ENCODE data around the gene TFB2M.

TFB2M gene

DNA sequence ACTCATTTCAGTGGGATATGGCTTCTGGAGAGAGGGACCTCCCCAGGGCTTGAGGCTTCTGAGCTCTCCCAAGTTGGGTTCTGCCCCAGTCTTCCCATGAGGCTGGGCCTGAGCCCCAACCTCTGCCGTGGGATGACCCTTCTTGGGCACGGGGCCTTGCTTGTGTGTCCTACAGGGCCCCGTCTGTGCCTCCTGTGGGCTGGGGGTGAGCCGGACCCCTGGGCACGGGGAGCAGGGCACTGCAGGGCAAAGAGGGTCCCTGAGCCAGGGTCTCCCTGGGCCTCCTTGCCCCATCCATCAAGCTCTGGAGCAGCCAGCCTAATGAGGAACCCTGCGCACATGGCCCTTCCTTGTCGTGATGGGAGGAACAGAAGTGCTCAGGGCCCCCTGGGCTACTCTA is 53.8 kb downstream of the TFB2M start:
- no peak for DNase-seq

DNA sequence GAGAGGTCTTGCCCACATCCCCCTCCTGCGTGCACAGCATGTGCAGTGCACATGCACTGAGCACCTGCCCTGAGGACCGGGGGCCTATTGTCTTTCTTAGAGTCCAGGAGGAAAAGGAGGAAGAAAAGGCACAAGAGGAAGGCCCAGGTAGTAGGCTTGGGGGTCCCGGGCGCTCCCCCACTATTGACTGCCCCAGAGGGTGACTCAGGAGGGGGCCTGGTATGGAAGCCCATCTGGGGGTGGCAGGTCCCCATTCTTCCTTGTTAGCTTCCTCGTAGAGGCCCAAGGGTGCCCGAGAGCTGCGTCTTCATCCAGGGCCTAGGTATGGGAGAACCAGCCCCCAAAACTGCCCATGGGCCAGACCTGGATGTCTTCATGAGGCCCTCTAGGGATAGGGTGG is 54.9 kb downstream of the TFB2M start:
- no peak for DNase-seq

- DNase-seq = no peak
These were observed 55.7 kb downstream of the TFB2M start for GRCh38 chr1:246510147-246511030.

GRCh38 chr1:246508897-246509688 is 57.0 kb downstream of the TFB2M start:
- DNase-seq = peak; percentile 19

DNA sequence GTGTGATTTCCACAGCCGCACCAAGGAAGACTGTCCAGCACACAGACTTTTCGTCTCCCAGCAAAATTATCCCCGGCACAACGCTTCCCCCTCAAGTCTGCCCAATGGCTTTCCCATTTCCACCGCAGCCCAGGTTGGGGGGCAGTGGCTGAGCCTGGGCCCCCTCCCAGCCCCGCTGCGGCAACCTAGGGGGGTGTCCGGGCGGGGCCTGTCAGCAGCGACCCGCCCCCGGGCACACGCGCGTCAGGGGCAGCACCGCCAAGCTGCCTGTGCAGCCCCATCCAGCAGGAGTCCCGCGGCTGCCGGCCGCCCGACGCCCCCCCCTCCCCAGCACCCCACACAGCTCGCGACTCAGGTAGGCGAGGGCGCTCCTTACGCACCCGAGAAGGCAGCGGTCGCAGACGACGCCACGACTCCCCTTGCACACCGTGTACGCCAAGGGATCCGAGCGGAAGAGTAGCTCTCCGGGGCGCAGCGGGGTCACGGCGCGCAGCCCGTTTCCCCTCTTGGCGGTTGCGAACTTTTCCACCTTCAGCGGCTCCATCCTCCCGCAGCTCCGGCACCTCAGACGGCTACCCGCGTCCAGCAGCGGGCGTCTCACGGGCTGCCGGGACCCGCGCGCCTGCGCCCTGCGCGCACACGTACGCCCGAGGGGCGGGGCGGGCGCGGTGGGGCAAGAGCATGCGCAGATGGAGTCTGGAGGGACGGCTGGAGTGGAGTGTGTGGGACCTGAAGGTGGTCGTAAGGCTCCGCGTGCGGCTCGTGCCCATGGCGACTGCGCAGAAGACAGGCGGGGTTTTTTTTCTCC is 59.2 kb downstream of the TFB2M start, which contains the start of gene SMYD3:
SMYD3 (minus strand) TSS at position 606 of the 808 bp plus-strand sequence.
- DNase-seq = peak; percentile 94

GRCh38 chr1:246506367-246506673 is 59.7 kb downstream of the TFB2M start:
- peak; percentile 61 for DNase-seq

DNA sequence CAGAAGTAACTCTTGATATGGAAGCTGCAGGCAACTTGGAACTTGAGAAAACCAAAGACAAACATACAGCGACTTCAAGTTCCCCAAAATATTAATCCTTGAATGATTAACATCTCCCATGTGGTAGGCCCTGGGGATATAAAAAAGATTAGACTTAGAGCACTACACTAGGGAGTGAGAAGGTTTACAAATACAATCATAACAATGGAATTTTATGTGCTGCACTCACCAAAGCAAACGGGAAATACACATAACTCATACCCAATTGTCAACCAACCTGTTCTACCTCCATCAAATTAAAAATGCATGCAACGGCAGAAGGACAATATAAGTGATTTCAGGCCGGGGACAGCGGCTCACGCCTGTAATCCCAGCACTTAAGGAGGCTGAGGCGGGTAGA is 62.7 kb downstream of the TFB2M start:
- DNase-seq = no peak

DNA sequence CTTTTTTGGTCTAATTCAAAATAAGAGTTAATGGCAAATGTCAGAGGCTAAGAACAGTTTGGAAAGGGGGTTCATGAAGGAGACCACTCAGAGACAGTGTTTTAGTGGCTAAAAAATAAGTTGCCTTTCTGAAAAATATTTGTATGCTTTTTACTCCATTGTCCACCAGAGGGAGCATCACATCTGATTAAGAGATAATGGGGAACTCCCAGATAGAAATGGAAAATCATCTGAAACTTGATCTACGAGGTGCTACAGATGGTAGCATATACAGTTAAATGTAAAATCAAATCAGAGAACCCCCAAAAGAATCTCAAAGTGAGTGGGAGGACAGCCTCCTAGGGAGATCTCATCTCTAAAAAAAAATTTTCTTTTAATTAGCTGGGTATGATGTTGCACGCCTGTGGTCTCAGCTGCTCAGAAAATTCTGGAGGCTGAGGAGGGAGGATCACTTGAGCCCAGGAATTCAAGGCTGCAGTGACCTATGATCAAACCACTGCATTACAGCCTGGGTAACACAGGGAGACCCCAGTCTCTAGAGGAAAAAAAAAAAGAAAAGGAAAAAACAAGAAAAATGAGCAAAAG is 68.6 kb downstream of the TFB2M start:
- DNase-seq = peak; percentile 92

DNA sequence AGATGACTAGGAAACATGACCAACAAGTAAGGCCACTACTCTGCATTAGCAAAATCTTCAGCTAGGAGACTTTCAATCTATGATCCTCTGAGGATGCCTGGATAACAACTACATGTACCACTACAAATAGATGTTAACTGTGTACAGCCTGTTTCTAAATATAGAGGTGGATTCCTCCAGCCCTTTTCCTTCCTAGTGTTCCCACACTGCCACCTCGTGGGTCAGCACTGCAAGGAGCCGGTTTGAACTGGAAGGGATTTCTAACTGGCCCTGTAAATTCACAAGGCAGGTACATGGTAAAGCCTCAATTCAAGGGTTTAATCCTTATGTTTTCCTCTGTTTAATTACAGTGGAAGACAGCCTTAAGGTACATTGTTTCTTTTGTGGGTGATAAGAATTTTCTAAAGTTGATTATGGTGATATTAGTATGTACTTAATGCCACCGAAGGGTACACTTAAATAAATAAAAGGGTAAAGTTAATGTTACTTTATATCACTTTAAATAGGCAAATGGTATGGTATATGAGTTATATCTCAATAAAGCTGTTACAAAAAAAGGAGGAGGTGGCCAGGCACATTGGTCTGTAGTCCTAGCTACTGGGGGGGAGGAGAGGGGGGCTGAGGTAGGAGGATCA is 73.3 kb downstream of the TFB2M start:
- DNase-seq = peak; percentile 93

GRCh38 chr1:246491551-246492053 is 74.5 kb downstream of the TFB2M start:
- DNase-seq = no peak

Measured in NCI-H82 (cell line).